H9 (cell line): Measurements from ENCODE around the gene YPEL5. TPM values are rescaled to one million over a fixed set of nuclear protein-coding genes. Genes with fewer than 3 reads are reported as not detected.

ENCODE experiments used
- DNase-seq: peaks from one replicate; pipeline ENCODE4 v3.0.0-alpha.2; 2017
- H2AFZ ChIP-seq: one replicate; pipeline ENCODE4 v1.6.1; 2013; ENCODE audit warnings: mild to moderate bottlenecking, low read length, control low read depth, moderate library complexity
- H2AK5ac ChIP-seq: 2 replicates; pipeline ENCODE4 v1.6.1; 2013; ENCODE audit warnings: low read length, control low read depth, mixed read lengths; ENCODE audit not compliant: insufficient read length
- H2BK120ac ChIP-seq: one replicate; pipeline ENCODE4 v1.6.1; 2013; ENCODE audit warnings: low read depth, mild to moderate bottlenecking, low read length, control low read depth, inconsistent platforms; ENCODE audit not compliant: poor library complexity, severe bottlenecking
- H2BK12ac ChIP-seq: 2 replicates; pipeline ENCODE4 v1.6.1; 2013; ENCODE audit warnings: low read length, control low read depth, mixed read lengths, low read depth; ENCODE audit not compliant: insufficient read length
- H2BK15ac ChIP-seq: 2 replicates; pipeline ENCODE4 v1.6.1; 2013; ENCODE audit warnings: low read depth, low read length, control low read depth
- H2BK20ac ChIP-seq: one replicate; pipeline ENCODE4 v1.6.1; 2013; ENCODE audit warnings: low read depth, mild to moderate bottlenecking, low read length, control low read depth, inconsistent platforms; ENCODE audit not compliant: poor library complexity, severe bottlenecking
- H2BK5ac ChIP-seq: 2 replicates; pipeline ENCODE4 v1.6.1; 2013; ENCODE audit warnings: low read length, control low read depth, mixed read lengths; ENCODE audit not compliant: insufficient read length
- H3K14ac ChIP-seq: 2 replicates; pipeline ENCODE4 v1.6.1; 2013; ENCODE audit warnings: low read length, control low read depth; ENCODE audit not compliant: insufficient read depth
- H3K18ac ChIP-seq: 2 replicates; pipeline ENCODE4 v1.6.1; 2013; ENCODE audit warnings: low read depth, mild to moderate bottlenecking, mixed read lengths, low read length, control low read depth; ENCODE audit not compliant: insufficient read length
- H3K23ac ChIP-seq: 2 replicates; pipeline ENCODE4 v1.6.1; 2013; ENCODE audit warnings: low read length, control low read depth, mixed read lengths, low read depth; ENCODE audit not compliant: insufficient read length
- H3K23me2 ChIP-seq: 2 replicates; pipeline ENCODE4 v1.6.1; 2013; ENCODE audit warnings: low read depth, mild to moderate bottlenecking, mixed read lengths, low read length, control low read depth; ENCODE audit not compliant: insufficient read length, poor library complexity, severe bottlenecking
- H3K27ac ChIP-seq: 2 replicates; pipeline ENCODE4 v1.5.1; 2013; ENCODE audit warnings: low read length, control low read depth, mixed read lengths, low read depth; ENCODE audit not compliant: insufficient read length
- H3K27me3 ChIP-seq: 2 replicates; pipeline ENCODE4 v1.6.1; 2013; ENCODE audit warnings: low read length, control low read depth, inconsistent platforms; ENCODE audit not compliant: insufficient read depth
- H3K4ac ChIP-seq: 2 replicates; pipeline ENCODE4 v1.6.1; 2013; ENCODE audit warnings: low read depth, mild to moderate bottlenecking, control low read depth, inconsistent platforms, low read length, moderate library complexity
- H3K4me1 ChIP-seq: 2 replicates; pipeline ENCODE4 v1.6.1; 2013; ENCODE audit warnings: low read length, control low read depth, inconsistent platforms; ENCODE audit not compliant: insufficient read depth
- H3K4me2 ChIP-seq: 2 replicates; pipeline ENCODE4 v1.6.1; 2013; ENCODE audit warnings: low read length, control low read depth, mixed read lengths; ENCODE audit not compliant: insufficient read length, insufficient read depth
- H3K56ac ChIP-seq: 2 replicates; pipeline ENCODE4 v1.6.1; 2013; ENCODE audit warnings: low read depth, mild to moderate bottlenecking, mixed read lengths, low read length, control low read depth; ENCODE audit not compliant: insufficient read length
- H3K79me1 ChIP-seq: 2 replicates; pipeline ENCODE4 v1.6.1; 2013; ENCODE audit warnings: low read depth, mild to moderate bottlenecking, moderate library complexity, low read length, control low read depth, inconsistent platforms; ENCODE audit not compliant: insufficient read depth, poor library complexity, severe bottlenecking
- H3K79me2 ChIP-seq: 2 replicates; pipeline ENCODE4 v1.6.1; 2013; ENCODE audit warnings: low read length, control low read depth, inconsistent platforms; ENCODE audit not compliant: insufficient read depth
- H3K9ac ChIP-seq: 2 replicates; pipeline ENCODE4 v1.6.1; 2013; ENCODE audit warnings: low read length, control low read depth, mixed read lengths; ENCODE audit not compliant: insufficient read length; ENCODE audit errors: extremely low read depth
- H3K9me3 ChIP-seq: one replicate; pipeline ENCODE4 v1.6.1; 2013; ENCODE audit warnings: low read depth, low read length, inconsistent platforms; ENCODE audit not compliant: control insufficient read depth
- H3T11ph ChIP-seq: one replicate; pipeline ENCODE4 v1.6.1; 2013; ENCODE audit warnings: mild to moderate bottlenecking, low read length, control low read depth, inconsistent platforms
- H4K20me1 ChIP-seq: one replicate; pipeline ENCODE4 v1.6.1; 2013; ENCODE audit not compliant: control insufficient read depth, insufficient read length, insufficient read depth
- H4K5ac ChIP-seq: 2 replicates; pipeline ENCODE4 v1.6.1; 2013; ENCODE audit warnings: low read depth, mild to moderate bottlenecking, mixed read lengths, low read length, control low read depth; ENCODE audit not compliant: insufficient read length
- H4K8ac ChIP-seq: replicated peaks from 2 replicates; pipeline ENCODE4 v1.6.1; 2013; ENCODE audit warnings: low read length, control low read depth, mixed read lengths, low read depth; ENCODE audit not compliant: insufficient read length
- H4K91ac ChIP-seq: 2 replicates; pipeline ENCODE4 v1.6.1; 2013; ENCODE audit warnings: low read depth, mild to moderate bottlenecking, moderate library complexity, mixed read lengths, low read length, control low read depth; ENCODE audit not compliant: insufficient read length
- H3K27ac Mint-ChIP-seq, 3 experiments: 2 replicates in 2 of 3; 3 replicates in 1 of 3; pipeline ENCODE4 v1.8.0; 2020 to 2021; ENCODE audit warnings: mixed read lengths in 3 of 3, mild to moderate bottlenecking in 1 of 3, moderate library complexity in 1 of 3
- H3K27me3 Mint-ChIP-seq: 2 replicates; pipeline ENCODE4 v1.8.0; 2021; ENCODE audit warnings: low read depth, mild to moderate bottlenecking, moderate library complexity, mixed read lengths
- H3K36me3 Mint-ChIP-seq, 3 experiments: 2 replicates in 2 of 3; 3 replicates in 1 of 3; pipeline ENCODE4 v1.8.0; 2020 to 2021; ENCODE audit warnings: low read depth in 3 of 3, mixed read lengths in 3 of 3; ENCODE audit not compliant: insufficient read depth in 1 of 3
- H3K4me1 Mint-ChIP-seq, 2 experiments: 2 replicates each; pipeline ENCODE4 v1.8.0; 2020; ENCODE audit warnings: mixed read lengths in 2 of 2
- H3K4me3 Mint-ChIP-seq, 2 experiments: 2 replicates in 1 of 2; 3 replicates in 1 of 2; pipeline ENCODE4 v1.8.0; 2020 to 2021; ENCODE audit warnings: mild to moderate bottlenecking in 2 of 2, mixed read lengths in 2 of 2, moderate library complexity in 1 of 2
- H3K9me3 Mint-ChIP-seq, 2 experiments: 2 replicates in 1 of 2; 3 replicates in 1 of 2; pipeline ENCODE4 v1.8.0; 2020; ENCODE audit warnings: mild to moderate bottlenecking in 2 of 2, mixed read lengths in 2 of 2, moderate library complexity in 1 of 2
- CTCF ChIP-seq: fragments of 200-600 bp; sonication (generic); conservative IDR thresholded peaks from 3 replicates; pipeline ENCODE4 v1.8.0; 2021; ENCODE audit warnings: antibody characterized with exemption, mild to moderate bottlenecking
- WGBS: extraction: QIAGEN DNeasy Blood & Tissue Kit; methylation state at CpG from one replicate; pipeline ENCODE4 v1.1.7; 2013; ENCODE audit warnings: missing lambda C conversion rate, low lambda C conversion rate, mixed read lengths; ENCODE audit not compliant: insufficient read length; ENCODE audit errors: extremely low coverage; 5-methylcytosine and 5-hydroxymethylcytosine counted together
- total RNA-seq: library from RNA; stranded (reverse); gene quantifications from 2 replicates; pipeline ENCODE4 v1.2.1, GENCODE V29; 2021

The YPEL5 gene
- total RNA-seq, 1 experiment from 2014 or later, result 28.5 TPM

DNA sequence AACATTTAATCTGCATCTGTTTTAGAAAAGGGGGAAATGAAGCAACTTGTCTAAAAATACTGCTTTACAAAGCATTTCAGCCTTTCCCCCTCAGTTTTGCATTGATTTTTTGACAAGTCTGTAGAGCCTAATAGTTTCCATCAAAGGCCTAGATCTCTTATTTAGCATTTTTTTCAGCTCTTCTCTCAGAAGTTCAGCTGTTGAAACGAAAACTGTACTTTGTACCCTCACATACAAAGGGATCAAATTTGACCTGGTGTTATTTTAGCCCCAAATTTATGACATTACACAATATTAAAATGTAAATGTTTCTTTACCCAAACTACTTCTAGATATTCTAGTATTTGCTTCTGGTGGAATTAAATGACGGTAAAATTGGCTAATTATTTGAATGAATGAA, 13.0 kb downstream of the YPEL5 start:
- Mint-ChIP-seq H3K4me3 (no peak overlapping the region), H3K4me1 (peaks cover 11 to 14% of the 10 kb centered on the region in 2 experiments), H3K27me3 (no peaks in the 10 kb centered on the region), H3K9me3 (no peaks in the 10 kb centered on the region), H3K27ac (no peak overlapping the region), H3K36me3 (peaks cover 9 to 34% (median 32%) of the 10 kb centered on the region in 3 experiments; a peak in 6 of 7 replicates)
- Histone ChIP-seq H2BK20ac (no peak overlapping the region), H4K91ac (no peak overlapping the region), H3K4ac (no peak overlapping the region), H2BK15ac (no peak overlapping the region), H2AFZ (no peak overlapping the region), H3K9ac (no peak overlapping the region), H3K4me2 (no peak overlapping the region), H4K5ac (no peak overlapping the region), H3K79me2 (no peaks in the 10 kb centered on the region), H3K23ac (no peak overlapping the region), H3K14ac (no peak overlapping the region), H3K27ac (no peak overlapping the region), H3T11ph (no peak overlapping the region), H2BK12ac (no peak overlapping the region), H2AK5ac (no peak overlapping the region), H3K23me2 (no peaks in the 10 kb centered on the region), H3K18ac (no peak overlapping the region), H3K56ac (no peak overlapping the region), H3K79me1 (no peaks in the 10 kb centered on the region), H2BK120ac (no peak overlapping the region), H3K27me3 (no peaks in the 10 kb centered on the region), H4K8ac (no peak overlapping the region), H3K4me1 (no peaks in the 10 kb centered on the region), H3K9me3 (no peaks in the 10 kb centered on the region), H4K20me1 (no peaks in the 10 kb centered on the region), H2BK5ac (no peak overlapping the region)
- no CpG with 5 or more reads among the region's 2 CpGs for WGBS
- TF ChIP-seq CTCF, result no peak
- DNase-seq, result no peak
